NCI-H345 (cell line): ENCODE measurements around the gene UMAD1.
A peak's percentile ranks its signal among the peaks of the same experiment; 100 is the strongest.

Experiments
- DNase-seq: peaks from one replicate; lab custom pipeline; 2025; lab: John Stamatoyannopoulos, UW

UMAD1 gene

GRCh38 chr7:7640221-7641128 is at the start of gene UMAD1:
TSS of gene UMAD1 (plus strand) at chr7:7640752. CDS start at chr7:7673372, 32,620 bp downstream.
- peak; percentile 100 for DNase-seq

- DNase-seq = no peak
Observed at GRCh38 chr7:7595451-7595850, 45.1 kb upstream of the UMAD1 start.

GRCh38 chr7:7596176-7596575 is 44.4 kb upstream of the UMAD1 start:
- no peak for DNase-seq

GRCh38 chr7:7607010-7607409 is 33.5 kb upstream of the UMAD1 start:
- DNase-seq = no peak

- DNase-seq = no peak
Observed at GRCh38 chr7:7609330-7609729, 31.2 kb upstream of the UMAD1 start.

- no peak for DNase-seq
Observed at GRCh38 chr7:7612519-7612918, 28.0 kb upstream of the UMAD1 start.

- no peak for DNase-seq
Observed at GRCh38 chr7:7613210-7613609, 27.3 kb upstream of the UMAD1 start.

GRCh38 chr7:7614018-7614741 is 26.4 kb upstream of the UMAD1 start:
- DNase-seq = no peak

GRCh38 chr7:7617550-7617949 is 23.0 kb upstream of the UMAD1 start:
- DNase-seq = no peak

- no peak for DNase-seq
Observed at GRCh38 chr7:7618410-7618809, 22.1 kb upstream of the UMAD1 start.

GRCh38 chr7:7620236-7620635 is 20.3 kb upstream of the UMAD1 start:
- no peak for DNase-seq

GRCh38 chr7:7620644-7621210 is 19.8 kb upstream of the UMAD1 start:
- DNase-seq = no peak

- DNase-seq = no peak
Observed at GRCh38 chr7:7628476-7628875, 12.1 kb upstream of the UMAD1 start.

GRCh38 chr7:7630626-7631329 is 9.8 kb upstream of the UMAD1 start:
- DNase-seq = no peak

GRCh38 chr7:7639421-7639820 is 1.1 kb upstream of the UMAD1 start:
- DNase-seq = no peak

GRCh38 chr7:7639847-7640220 is 718 bp upstream of the UMAD1 start:
- no peak for DNase-seq

GRCh38 chr7:7641129-7641663 is 644 bp downstream of the UMAD1 start:
- DNase-seq = peak; percentile 25

GRCh38 chr7:7642081-7642480 is 1.5 kb downstream of the UMAD1 start:
- no peak for DNase-seq

- DNase-seq = no peak
Observed at GRCh38 chr7:7647495-7648036, 7.0 kb downstream of the UMAD1 start.

- DNase-seq = no peak
Observed at GRCh38 chr7:7650682-7651206, 10.2 kb downstream of the UMAD1 start.

GRCh38 chr7:7651479-7651878 is 10.9 kb downstream of the UMAD1 start:
- no peak for DNase-seq
